Skin of body (tissue), 2 donors: Measurements from ENCODE around the gene CUTC. TPM values are rescaled to one million over a fixed set of nuclear protein-coding genes. Genes with fewer than 3 reads are reported as not detected.
"Not testable (repeated sequence)": the region's sequence is repeated elsewhere in the genome, so short reads cannot be mapped to it uniquely, and the experiment has no call there.

Experiments
- DNase-seq: peaks from one replicate; lab custom pipeline; 2025; lab: John Stamatoyannopoulos, UW
- total RNA-seq: library from RNA; depleted of rRNA; stranded (reverse); fragments of >200 nt; gene quantifications from one replicate; pipeline ENCODE4 v1.2.3, GENCODE V29; 2014

The CUTC gene
- total RNA-seq: 16.3 TPM

DNA sequence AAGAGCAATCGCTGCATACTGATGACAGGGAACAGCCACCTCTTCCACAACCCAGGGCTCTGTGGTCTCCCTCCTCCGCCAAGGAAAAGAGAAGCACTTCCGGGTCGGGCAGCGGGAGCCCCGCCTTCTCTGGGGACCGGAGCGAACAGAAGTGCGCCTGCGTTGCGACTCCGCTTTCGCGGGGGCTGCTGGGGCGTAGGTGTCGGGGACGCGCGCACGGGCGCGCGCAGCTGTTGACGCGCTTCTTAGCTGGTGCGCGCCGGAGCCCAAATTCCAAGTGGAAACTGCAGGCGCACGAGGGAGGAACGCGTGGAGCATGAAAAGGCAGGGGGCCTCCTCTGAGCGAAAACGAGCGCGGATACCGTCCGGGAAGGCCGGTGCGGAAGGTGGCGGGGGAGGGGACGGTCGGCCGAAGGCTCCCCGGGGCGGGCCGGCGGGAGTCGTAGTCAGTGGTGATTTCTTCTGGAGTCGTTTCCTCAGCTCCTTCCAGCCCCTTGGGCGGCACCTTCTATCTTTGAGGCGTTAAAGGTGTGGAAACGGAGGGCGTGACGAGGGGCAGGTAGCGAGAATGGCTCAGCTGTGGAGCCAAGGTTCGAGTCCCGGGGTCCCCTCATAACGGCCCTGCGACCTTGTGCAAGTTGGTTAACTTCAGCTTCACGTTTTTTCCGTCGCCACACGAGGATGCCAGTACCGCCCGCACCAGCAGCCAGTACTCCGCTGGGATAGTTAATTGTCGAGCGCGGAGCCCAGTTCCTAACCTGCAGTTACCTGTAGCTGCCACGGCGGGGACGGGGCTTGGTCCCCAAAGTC is at the start of gene CUTC, which contains the start of gene COX15:
Gene CUTC (plus strand): TSS at position 202 of the 810 bp plus-strand sequence. CDS start 115 bp downstream, at position 317.
Gene COX15 (minus strand): TSS at position 95 of the 810 bp plus-strand sequence. CDS start 78 bp downstream, at position 17.
- DNase-seq: peak; percentile 99

- no peak for DNase-seq
Observed at GRCh38 chr10:99682752-99683151, 49.3 kb upstream of the CUTC start.

GRCh38 chr10:99685597-99685967 is 46.5 kb upstream of the CUTC start:
- DNase-seq: no peak

DNA sequence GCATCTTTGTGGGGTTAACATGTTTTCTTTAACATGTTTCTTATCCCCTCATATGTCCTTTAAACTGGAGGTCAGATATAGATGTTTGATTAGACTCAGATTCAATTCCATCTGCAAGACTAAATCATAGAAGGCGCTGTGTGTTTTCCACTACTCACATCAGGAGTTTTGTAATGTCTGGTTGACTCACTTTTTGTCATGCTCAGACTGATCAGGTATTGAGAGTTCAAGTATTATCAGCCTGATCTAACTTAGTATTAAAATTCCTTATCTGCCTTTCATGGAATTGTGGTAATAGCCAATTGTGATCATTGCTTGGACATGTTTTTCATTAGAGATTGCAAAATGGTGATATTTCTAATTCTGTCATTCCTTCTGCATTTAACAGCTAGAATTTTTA is 42.6 kb upstream of the CUTC start:
- DNase-seq: no peak

DNA sequence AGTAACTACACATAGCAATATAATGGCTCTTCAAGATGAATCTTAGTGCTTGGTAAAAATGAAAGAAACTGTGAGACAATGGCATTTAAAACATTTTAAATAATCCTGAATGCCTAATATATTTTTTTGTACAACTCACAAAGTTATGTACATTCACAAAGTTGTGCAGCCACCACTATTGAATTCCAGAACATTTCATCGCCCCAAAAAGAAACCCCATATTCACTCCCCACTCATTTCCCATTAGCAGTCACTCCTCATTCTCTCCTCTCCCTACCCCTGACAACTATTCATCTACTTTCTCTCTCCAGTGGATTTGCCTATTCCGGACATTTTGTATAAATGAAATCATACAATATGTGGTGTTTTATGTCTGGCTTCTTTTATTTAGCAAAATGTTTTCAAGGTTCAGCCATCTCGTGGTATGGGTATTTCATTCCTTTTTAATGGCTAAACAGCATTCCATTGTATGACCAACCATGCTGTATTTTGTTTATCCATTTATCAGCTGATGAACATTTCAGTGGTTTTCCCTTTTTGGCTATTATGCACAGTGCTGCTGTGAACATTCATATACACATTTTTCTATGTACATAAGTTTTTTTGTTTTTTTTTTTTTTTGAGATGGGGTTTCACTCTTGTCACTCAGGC is 38.0 kb upstream of the CUTC start:
- no peak for DNase-seq

- no peak for DNase-seq
Observed at GRCh38 chr10:99695761-99696160, 36.3 kb upstream of the CUTC start.

DNA sequence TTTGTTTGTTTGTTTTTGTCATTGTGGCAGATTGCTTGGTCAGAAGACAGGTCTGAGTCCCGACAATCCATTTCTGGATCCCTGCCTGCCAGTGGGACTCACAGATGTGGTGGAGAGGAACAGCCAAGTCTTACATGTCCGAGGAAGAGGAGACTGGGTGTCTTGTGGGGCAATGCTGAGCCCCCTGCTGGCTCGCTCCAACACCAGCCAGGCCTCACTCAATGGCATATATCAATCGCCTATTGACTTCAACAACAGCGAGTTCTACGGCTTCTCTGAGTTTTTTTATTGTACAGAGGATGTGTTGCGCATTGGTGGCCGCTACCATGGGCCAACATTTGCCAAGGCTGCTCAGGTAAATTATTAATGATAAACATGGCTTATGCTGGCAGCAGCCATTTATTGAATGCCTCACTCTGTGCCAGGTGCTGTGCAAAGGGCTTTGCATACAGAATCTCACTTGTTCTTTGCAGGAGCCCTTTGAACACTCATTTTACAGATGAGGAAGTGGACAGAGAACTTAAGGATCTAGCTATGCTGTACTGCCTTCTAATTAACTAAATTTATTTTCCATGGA is 33.4 kb upstream of the CUTC start:
- DNase-seq: no peak

GRCh38 chr10:99700649-99701048 is 31.4 kb upstream of the CUTC start:
- DNase-seq: no peak

DNA sequence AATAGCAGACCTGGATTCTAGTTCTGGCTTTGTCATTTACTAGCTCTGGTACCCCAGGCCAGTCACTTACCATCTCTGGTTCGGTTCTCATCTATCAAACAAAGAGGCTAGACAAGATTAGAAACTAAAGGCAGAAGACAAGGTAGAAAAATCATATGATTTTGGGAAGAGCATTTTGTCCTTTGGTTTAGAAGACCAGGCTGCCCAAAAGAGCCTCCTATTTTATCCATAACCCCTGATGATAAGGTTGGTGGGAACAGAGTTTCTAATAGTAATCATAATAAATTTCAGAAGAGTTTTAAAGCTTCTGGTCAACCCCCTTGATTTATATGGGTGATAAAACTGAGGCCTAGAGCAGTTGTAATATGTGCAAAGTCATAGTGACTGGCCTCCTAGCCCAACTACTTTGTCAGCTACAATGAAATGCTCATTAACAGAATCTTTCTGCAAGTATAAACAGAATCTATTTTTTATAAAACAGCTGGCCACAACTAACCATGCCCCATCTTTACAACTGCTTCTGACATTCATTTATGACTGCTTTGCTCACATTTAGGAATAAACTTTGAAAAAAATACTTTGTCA is 23.5 kb upstream of the CUTC start:
- DNase-seq: no peak

GRCh38 chr10:99709480-99710229 is 22.4 kb upstream of the CUTC start:
- no peak for DNase-seq

GRCh38 chr10:99711129-99711719 is 20.8 kb upstream of the CUTC start:
- peak; percentile 16 for DNase-seq

DNA sequence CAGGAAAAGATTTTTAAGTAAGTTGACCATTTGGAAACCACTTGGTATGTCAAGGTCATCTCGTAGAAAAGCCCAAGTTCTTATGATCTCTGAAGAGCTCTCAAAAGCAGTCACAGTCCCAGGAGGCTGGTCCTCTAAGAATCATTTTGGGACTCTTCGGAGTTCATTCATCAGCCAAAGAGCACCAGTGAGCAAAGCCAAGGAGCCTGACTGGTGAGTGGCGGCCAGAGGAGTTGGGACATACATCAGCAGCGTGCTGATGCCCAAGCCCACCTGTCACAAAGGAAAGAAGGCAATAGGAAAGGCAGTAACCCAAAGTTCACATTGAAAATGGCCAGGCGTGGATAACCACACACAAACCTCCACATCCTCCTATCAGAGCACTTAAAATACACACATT is 17.6 kb upstream of the CUTC start:
- no peak for DNase-seq

- no peak for DNase-seq
Observed at GRCh38 chr10:99720387-99720786, 11.6 kb upstream of the CUTC start.

- DNase-seq: no peak
Observed at GRCh38 chr10:99730026-99730425, 2.0 kb upstream of the CUTC start.

GRCh38 chr10:99731306-99732032 is 565 bp upstream of the CUTC start:
- peak; percentile 61 for DNase-seq

DNA sequence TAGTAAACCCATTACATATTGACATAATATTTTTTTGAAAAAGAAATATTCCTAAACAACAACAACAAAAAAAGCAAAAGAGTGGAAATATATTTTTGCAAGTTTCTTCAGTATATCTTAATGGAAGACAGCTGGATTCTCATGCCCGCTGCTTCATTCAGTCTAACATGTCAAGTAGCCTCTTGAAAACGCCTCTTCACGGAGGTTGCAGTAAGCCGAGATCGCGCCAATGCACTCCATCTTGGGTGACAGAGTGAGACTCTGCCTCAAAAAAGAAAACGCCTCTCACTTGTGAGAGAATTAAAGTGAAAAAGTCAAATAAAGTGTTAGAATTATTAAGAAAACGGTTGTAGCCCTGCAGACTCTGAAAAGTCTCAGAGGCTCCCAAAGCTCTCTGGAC is 1.3 kb downstream of the CUTC start:
- DNase-seq: peak; percentile 4

- not testable (repeated sequence) for DNase-seq
Observed at GRCh38 chr10:99734111-99734510, 2.1 kb downstream of the CUTC start.

- DNase-seq: no peak
Observed at GRCh38 chr10:99740260-99740659, 8.2 kb downstream of the CUTC start.

- no peak for DNase-seq
Observed at GRCh38 chr10:99740933-99741559, 9.0 kb downstream of the CUTC start.

GRCh38 chr10:99742254-99742653 is 10.2 kb downstream of the CUTC start:
- DNase-seq: no peak
